Measurements from ENCODE around the gene DSTN. TPM values are rescaled to one million over a fixed set of nuclear protein-coding genes. Genes with fewer than 3 reads are reported as not detected.

DSTN gene
- total RNA-seq, 1 donor from 2014 or later, result 233 TPM

DNA sequence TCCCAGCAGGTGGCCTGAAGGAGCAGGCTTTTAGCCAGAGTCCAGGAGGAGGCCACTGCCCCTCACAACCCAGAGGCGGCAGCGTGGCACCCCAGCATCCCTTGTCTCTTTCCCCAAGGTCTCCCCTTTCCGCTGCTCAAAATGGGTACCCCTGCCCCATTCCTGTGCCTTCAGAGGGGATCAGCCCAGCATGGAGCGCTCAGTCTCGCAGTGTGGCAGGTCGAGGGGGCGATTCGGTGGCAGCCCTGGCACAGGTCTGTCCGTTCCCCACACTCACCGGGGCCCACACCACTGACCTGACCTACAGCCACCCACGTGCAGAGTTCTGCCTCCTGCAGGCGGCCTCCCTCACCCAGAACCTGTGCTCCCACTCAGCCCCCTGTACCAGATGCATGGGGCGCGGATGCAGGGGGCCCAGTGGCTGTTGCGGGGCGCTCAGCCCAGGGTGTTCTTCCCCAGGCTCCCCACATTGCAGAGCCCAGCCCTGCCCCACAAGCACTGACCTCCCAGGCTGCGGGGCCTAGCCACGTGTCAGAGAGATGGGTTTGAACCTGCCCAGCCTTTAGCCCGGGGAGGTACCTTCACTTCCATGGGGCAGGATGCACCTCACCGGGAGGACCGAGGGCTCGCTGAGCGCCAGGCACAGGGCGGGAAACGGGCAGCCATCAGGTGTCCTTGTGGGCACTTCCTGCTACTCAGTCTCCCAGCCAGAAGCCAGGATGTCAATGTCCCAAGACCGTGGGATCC, 41.8 kb downstream of the DSTN start:
- H3K27ac Mint-ChIP-seq (ENCODE audit: unreplicated experiment), result no peak overlapping the region

DNA sequence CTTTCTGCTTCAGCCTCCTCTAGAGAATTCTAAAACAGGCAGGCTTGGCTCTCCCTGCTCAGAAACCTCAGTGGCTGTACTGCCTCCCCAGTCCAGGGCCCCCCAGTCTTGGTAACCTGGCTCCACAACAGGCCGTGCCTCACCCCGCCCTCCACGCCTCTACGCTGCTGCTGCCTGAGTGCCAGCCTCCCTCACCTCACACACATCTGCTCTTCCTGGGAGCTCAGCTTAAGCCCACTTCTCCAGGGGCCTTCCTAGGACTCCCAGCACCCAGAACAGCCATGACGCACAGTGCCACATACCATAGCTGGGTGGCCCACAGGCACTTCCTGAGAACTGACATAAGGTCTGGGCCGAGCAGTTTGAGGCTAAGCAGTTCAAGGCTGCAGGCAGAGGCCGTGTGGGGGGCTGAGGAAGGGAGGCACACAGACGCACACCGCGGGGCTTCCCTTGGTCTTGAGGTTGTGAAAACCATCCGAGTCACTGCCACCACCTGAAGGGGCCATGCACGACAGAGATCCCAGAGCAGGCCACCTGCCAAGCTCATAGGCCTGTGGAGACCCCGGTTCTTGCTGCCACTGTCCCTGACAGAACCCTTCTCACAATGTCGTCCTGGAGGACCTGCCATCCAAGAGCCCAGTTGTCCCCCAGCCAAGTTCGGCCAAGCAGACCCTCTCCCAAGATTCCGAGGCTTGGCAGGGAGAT, 42.6 kb downstream of the DSTN start:
- H3K27me3 Mint-ChIP-seq (ENCODE audit: unreplicated experiment), result peaks cover 11% of the 10 kb centered on the region
- TF ChIP-seq, protein P1, sequence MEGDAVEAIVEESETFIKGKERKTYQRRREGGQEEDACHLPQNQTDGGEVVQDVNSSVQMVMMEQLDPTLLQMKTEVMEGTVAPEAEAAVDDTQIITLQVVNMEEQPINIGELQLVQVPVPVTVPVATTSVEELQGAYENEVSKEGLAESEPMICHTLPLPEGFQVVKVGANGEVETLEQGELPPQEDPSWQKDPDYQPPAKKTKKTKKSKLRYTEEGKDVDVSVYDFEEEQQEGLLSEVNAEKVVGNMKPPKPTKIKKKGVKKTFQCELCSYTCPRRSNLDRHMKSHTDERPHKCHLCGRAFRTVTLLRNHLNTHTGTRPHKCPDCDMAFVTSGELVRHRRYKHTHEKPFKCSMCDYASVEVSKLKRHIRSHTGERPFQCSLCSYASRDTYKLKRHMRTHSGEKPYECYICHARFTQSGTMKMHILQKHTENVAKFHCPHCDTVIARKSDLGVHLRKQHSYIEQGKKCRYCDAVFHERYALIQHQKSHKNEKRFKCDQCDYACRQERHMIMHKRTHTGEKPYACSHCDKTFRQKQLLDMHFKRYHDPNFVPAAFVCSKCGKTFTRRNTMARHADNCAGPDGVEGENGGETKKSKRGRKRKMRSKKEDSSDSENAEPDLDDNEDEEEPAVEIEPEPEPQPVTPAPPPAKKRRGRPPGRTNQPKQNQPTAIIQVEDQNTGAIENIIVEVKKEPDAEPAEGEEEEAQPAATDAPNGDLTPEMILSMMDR (IDR thresholded peaks at IDR 0.05; ENCODE audit: partially characterized antibody, unreplicated experiment), result no peak
- no peaks in the 10 kb centered on the region for H3K36me3 Mint-ChIP-seq (ENCODE audit: unreplicated experiment)
- peaks cover 11% of the 10 kb centered on the region for H3K9me3 Mint-ChIP-seq (ENCODE audit: unreplicated experiment)
- DNase-seq, result peak; percentile 15
- peaks cover 14% of the 10 kb centered on the region for H3K4me1 Mint-ChIP-seq (ENCODE audit: low read depth, unreplicated experiment)
- no peak overlapping the region for H3K4me3 Mint-ChIP-seq (ENCODE audit: unreplicated experiment)
- peak overlapping the region; percentile 33 for H3K27ac Mint-ChIP-seq (ENCODE audit: unreplicated experiment)

More for the DNA sequence above, 41.8 kb downstream of the DSTN start:
- DNase-seq, result peak; percentile 58
- TF ChIP-seq, protein P1 (IDR thresholded peaks at IDR 0.05; ENCODE audit: partially characterized antibody, unreplicated experiment), result peak; percentile 55
- Mint-ChIP-seq H3K4me3 (ENCODE audit: unreplicated experiment) (no peak overlapping the region), H3K9me3 (ENCODE audit: unreplicated experiment) (peaks cover 11% of the 10 kb centered on the region), H3K27me3 (ENCODE audit: unreplicated experiment) (peaks cover 9% of the 10 kb centered on the region), H3K36me3 (ENCODE audit: unreplicated experiment) (no peaks in the 10 kb centered on the region), H3K4me1 (ENCODE audit: low read depth, unreplicated experiment) (peaks cover 14% of the 10 kb centered on the region)

DNA sequence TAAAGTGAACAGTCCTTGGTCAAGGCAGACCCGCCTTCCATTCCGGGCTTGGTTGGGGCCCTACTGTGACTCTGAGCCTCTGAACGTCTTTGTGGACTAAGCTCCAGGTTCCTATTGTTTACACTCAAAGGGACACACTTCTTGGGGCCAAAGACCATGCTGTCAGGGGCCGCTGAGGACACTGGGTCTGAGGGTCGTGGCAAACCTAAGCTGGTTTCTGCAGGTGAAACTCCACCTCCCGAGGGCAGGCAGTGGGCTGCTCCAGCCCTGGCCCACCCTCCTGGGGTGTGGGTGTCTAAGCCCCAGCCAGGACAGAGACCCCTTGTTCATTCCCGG, 43.1 kb downstream of the DSTN start:
- peaks cover 14% of the 10 kb centered on the region for H3K4me1 Mint-ChIP-seq (ENCODE audit: low read depth, unreplicated experiment)
- H3K36me3 Mint-ChIP-seq (ENCODE audit: unreplicated experiment), result no peaks in the 10 kb centered on the region
- no peak overlapping the region for H3K4me3 Mint-ChIP-seq (ENCODE audit: unreplicated experiment)
- no peak for DNase-seq
- H3K9me3 Mint-ChIP-seq (ENCODE audit: unreplicated experiment), result peaks cover 11% of the 10 kb centered on the region
- peaks cover 11% of the 10 kb centered on the region for H3K27me3 Mint-ChIP-seq (ENCODE audit: unreplicated experiment)
- no peak overlapping the region for H3K27ac Mint-ChIP-seq (ENCODE audit: unreplicated experiment)
- TF ChIP-seq, protein P1 (IDR thresholded peaks at IDR 0.05; ENCODE audit: partially characterized antibody, unreplicated experiment), result no peak

DNA sequence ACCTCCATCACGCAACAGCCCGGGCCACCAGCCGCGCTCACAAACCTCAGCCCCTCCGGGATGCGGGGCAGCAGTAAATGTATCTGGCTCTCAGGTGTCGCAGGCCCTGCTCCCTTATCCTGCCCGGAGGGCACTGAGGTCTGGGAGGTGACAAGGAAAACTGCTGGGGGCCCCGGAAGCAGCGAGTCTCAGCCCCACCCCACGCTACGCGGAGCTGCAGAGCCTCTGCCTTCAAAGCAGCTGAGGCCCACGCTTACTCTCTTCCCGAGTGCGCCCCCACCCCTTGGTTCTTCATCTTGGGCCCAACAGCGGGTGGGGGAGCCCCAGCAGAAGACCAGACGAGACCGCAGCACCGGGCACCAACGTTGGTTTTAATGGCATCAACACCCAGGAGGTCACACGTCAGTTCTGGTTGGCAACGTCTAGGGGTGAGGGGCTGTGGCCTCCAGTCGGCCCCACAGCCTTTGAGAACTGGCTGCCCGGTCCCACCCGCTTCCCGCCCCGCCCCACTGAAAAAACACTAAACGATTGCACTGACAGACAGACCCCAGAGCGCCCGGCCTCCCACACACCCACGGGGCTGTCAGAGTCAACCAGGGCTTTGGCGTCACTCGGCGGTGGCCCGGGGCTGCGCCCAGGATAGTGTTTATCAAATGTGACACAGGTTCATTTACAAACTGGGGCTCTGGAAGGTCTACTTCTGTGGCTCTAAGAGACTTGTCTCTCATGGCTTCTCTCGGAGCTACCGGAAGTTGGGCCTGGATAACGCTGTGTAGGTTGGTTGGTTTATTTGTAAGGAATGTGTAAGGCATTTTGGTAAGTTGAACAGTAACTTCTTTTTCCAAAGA, 43.7 kb downstream of the DSTN start:
- H3K9me3 Mint-ChIP-seq (ENCODE audit: unreplicated experiment), result peaks cover 11% of the 10 kb centered on the region

More for the DNA sequence above, 43.7 kb downstream of the DSTN start:
- Mint-ChIP-seq H3K4me1 (ENCODE audit: low read depth, unreplicated experiment) (peaks cover 14% of the 10 kb centered on the region), H3K27ac (ENCODE audit: unreplicated experiment) (peak overlapping the region; percentile 33), H3K4me3 (ENCODE audit: unreplicated experiment) (peak overlapping the region; percentile 38), H3K27me3 (ENCODE audit: unreplicated experiment) (peaks cover 11% of the 10 kb centered on the region), H3K36me3 (ENCODE audit: unreplicated experiment) (no peaks in the 10 kb centered on the region)
- DNase-seq, result peak; percentile 16
- TF ChIP-seq, protein P1 (IDR thresholded peaks at IDR 0.05; ENCODE audit: partially characterized antibody, unreplicated experiment), result no peak

All from glutamatergic neuron (in vitro differentiated cells).